Thyroid gland (tissue), 4 donors: Measurements from ENCODE around the gene FHIT. TPM values are rescaled to one million over a fixed set of nuclear protein-coding genes. Genes with fewer than 3 reads are reported as not detected.

Experiments
- DNase-seq, 2 donors: peaks; one replicate each; pipeline ENCODE4 v3.0.0-alpha.2; 2019
- H3K27ac ChIP-seq, 3 donors: fragments of 200-600 bp; sonication (generic); 1 replicate in 2 of 3; 2 replicates in 1 of 3; pipeline ENCODE4 v1.5.1; 2016 to 2019; ENCODE audit warnings: mild to moderate bottlenecking in 1 of 3, moderate library complexity in 1 of 3
- H3K27me3 ChIP-seq: fragments of 200-600 bp; sonication (generic); one replicate; pipeline ENCODE4 v1.5.1; 2019
- H3K36me3 ChIP-seq, 2 donors: fragments of 200-600 bp; sonication (generic); one replicate each; pipeline ENCODE4 v1.5.1; 2016 to 2019
- H3K4me1 ChIP-seq, 2 donors: fragments of 200-600 bp; sonication (generic); one replicate each; pipeline ENCODE4 v1.5.1; 2017 to 2019
- H3K4me3 ChIP-seq, 3 donors: fragments of 200-600 bp; sonication (generic); replicated peaks in 1 of 3; 1 replicate in 2 of 3; 2 replicates in 1 of 3; pipeline ENCODE4 v1.5.1; 2016; ENCODE audit warnings: mild to moderate bottlenecking in 1 of 3
- H3K9me3 ChIP-seq: fragments of 200-600 bp; sonication (generic); one replicate; pipeline ENCODE4 v1.5.1; 2017
- CTCF ChIP-seq, 6 experiments: fragments of 200-600 bp in 3 of 6; fragments of 450-650 bp in 3 of 6; sonication (generic) in 3 of 6; IDR thresholded peaks; one replicate each; pipeline ENCODE4 v1.5.1; 2016 to 2019; ENCODE audit warnings: antibody characterized with exemption in 6 of 6, mild to moderate bottlenecking in 2 of 6, inconsistent platforms in 1 of 6, moderate library complexity in 1 of 6
- POLR2A ChIP-seq, 2 donors: fragments of 450-650 bp; IDR thresholded peaks; one replicate each; pipeline ENCODE4 v1.6.1; 2017; ENCODE audit warnings: antibody characterized with exemption in 2 of 2, mild to moderate bottlenecking in 2 of 2, moderate library complexity in 1 of 2
- WGBS, 2 donors: methylation state at CpG; one replicate each; pipeline ENCODE4 v1.1.5; 2017; 5-methylcytosine and 5-hydroxymethylcytosine counted together
- intact Hi-C: fragments of 100-400 bp; cut with DNase I; formaldehyde crosslinking; loops from one replicate; pipeline ENCODE4 v1.15.1; 2023
- total RNA-seq, 4 donors: library from RNA; depleted of rRNA; stranded (reverse); fragments of >200 nt; gene quantifications; one replicate each; pipeline ENCODE4 v1.2.3, GENCODE V29; 2016

Gene FHIT
- total RNA-seq, 4 donors from 2014 or later = 12.2 to 18.9 (median 16.2) TPM

- Histone ChIP-seq H3K4me3 (no peak overlapping the region), H3K36me3 (no peaks in the 10 kb centered on the region), H3K9me3 (no peaks in the 10 kb centered on the region), H3K4me1 (peaks cover 7 to 13% of the 10 kb centered on the region in 2 donors), H3K27ac (no peak overlapping the region), H3K27me3 (no peaks in the 10 kb centered on the region)
- intact Hi-C loops = no loop called here
- no peak for DNase-seq
- 60 to 61% methylated on average over 2 of the region's 2 CpGs for WGBS, 2 donors
- TF ChIP-seq POLR2A (IDR thresholded peaks at IDR 0.05) (no peak), CTCF (IDR thresholded peaks at IDR 0.05) (no peak)
Measured at GRCh38 chr3:61252836-61253235, 1.6 kb upstream of the FHIT start.

- whole genome bisulfite sequencing, 2 donors = 7 to 8% methylated on average over 12 to 17 of the region's 21 CpGs
- intact Hi-C loops = no loop called here
- H3K9me3 ChIP-seq = no peaks in the 10 kb centered on the region
- H3K4me3 ChIP-seq = peak overlapping the region in 2 of 3 donors; percentile 61 to 70
- DNase-seq = peak; percentile 37 to 47
- peak overlapping the region; percentile 20 to 80 (median 60) for H3K27ac ChIP-seq
- TF ChIP-seq CTCF (IDR thresholded peaks at IDR 0.05) (no peak), POLR2A (IDR thresholded peaks at IDR 0.05) (no peak)
- no peaks in the 10 kb centered on the region for H3K36me3 ChIP-seq
- H3K4me1 ChIP-seq = peaks cover 7 to 13% of the 10 kb centered on the region in 2 donors
- H3K27me3 ChIP-seq = no peaks in the 10 kb centered on the region
Measured at GRCh38 chr3:61250784-61251173, 473 bp downstream of the FHIT start.

- no peaks in the 10 kb centered on the region for H3K36me3 ChIP-seq
- no peak overlapping the region for H3K27ac ChIP-seq
Measured at GRCh38 chr3:61248496-61248895, 2.8 kb downstream of the FHIT start.

DNA sequence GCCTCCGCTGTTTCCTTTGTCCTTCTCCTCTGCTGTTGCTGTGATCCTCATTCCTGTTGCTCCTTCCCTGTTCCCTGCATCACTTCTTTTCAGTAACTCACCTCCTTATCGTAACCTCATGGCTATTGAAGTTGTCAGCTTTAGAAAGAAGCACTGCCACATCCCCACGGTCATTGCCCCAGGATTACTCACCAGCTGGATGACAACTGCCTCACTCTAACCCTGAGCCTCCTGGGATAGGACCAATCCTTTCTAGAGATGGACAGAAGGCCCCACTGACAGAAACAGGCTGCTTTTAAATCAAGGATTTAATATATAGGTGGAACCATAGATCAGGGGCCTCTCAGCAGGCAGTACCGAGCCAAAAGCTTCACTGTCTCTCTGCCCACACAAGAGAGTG is 4.1 kb downstream of the FHIT start:
- H3K36me3 ChIP-seq = no peaks in the 10 kb centered on the region
- no peaks in the 10 kb centered on the region for H3K27me3 ChIP-seq
- no peak for DNase-seq
- peaks cover 7 to 13% of the 10 kb centered on the region in 2 donors for H3K4me1 ChIP-seq
- no peak overlapping the region for H3K27ac ChIP-seq
- no peak overlapping the region for H3K4me3 ChIP-seq
- no peaks in the 10 kb centered on the region for H3K9me3 ChIP-seq
- TF ChIP-seq CTCF (IDR thresholded peaks at IDR 0.05) (no peak), POLR2A (IDR thresholded peaks at IDR 0.05) (no peak)
- intact Hi-C loops = no loop called here
- 89 to 97% methylated on average over 4 of the region's 4 CpGs for WGBS, 2 donors

More at GRCh38 chr3:61248496-61248895, 2.8 kb downstream of the FHIT start:
- Histone ChIP-seq H3K4me1 (peaks cover 7 to 13% of the 10 kb centered on the region in 2 donors), H3K9me3 (no peaks in the 10 kb centered on the region), H3K27me3 (no peaks in the 10 kb centered on the region), H3K4me3 (no peak overlapping the region)
- WGBS, 2 donors = 89 to 94% methylated on average over 2 of the region's 2 CpGs
- TF ChIP-seq POLR2A (IDR thresholded peaks at IDR 0.05) = no peak
- no peak for DNase-seq
- intact Hi-C loops = no loop called here

DNA sequence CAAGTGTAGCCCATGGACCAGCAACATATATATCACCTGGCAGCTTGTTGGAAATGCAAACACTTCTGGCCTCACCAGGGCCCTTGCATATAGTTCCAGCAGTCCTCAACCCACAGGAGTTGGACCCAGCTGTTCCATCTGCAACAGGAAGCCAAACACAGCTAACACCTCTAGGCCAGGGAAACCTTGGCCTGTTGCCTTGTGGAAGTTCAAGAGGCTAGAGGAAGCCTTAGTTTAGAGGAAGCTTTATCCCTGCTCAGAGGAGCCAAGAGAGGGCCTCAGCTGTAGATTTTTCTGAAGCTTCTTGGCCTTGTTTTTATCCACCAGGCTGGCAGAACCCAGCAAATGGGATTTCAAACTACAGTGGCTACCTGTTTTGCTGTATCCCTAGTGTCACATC is 11.4 kb downstream of the FHIT start:
- H3K27me3 ChIP-seq = no peaks in the 10 kb centered on the region
- intact Hi-C loops = no loop called here
- DNase-seq = peak; percentile 20 to 27
- H3K36me3 ChIP-seq = no peaks in the 10 kb centered on the region
- TF ChIP-seq POLR2A (IDR thresholded peaks at IDR 0.05) = no peak
- TF ChIP-seq CTCF (IDR thresholded peaks at IDR 0.05) = no peak
- no peaks in the 10 kb centered on the region for H3K9me3 ChIP-seq
- no peak overlapping the region for H3K4me3 ChIP-seq
- H3K4me1 ChIP-seq = peaks cover 0 to 4% of the 10 kb centered on the region in 2 donors
- no peak overlapping the region for H3K27ac ChIP-seq

- Histone ChIP-seq H3K9me3 (no peaks in the 10 kb centered on the region), H3K27me3 (no peaks in the 10 kb centered on the region), H3K36me3 (no peaks in the 10 kb centered on the region), H3K27ac (no peak overlapping the region), H3K4me3 (no peak overlapping the region), H3K4me1 (peaks cover 0 to 4% of the 10 kb centered on the region in 2 donors)
- 94% methylated on average over 1 of the region's 1 CpG for WGBS, 2 donors
- intact Hi-C loops = no loop called here
- DNase-seq = no peak
- TF ChIP-seq POLR2A (IDR thresholded peaks at IDR 0.05) = no peak
- no peak for TF ChIP-seq CTCF (IDR thresholded peaks at IDR 0.05)
Measured at GRCh38 chr3:61237858-61238257, 13.4 kb downstream of the FHIT start.
